ENCODE results near the gene ITGA2. TPM values are rescaled to one million over a fixed set of nuclear protein-coding genes. Genes with fewer than 3 reads are reported as not detected.

ITGA2 gene
- total RNA-seq, 1 experiment from 2014 or later, result 13.6 TPM

GRCh38 chr5:53019320-53019719, 30.2 kb downstream of the ITGA2 start:
- no peak overlapping the region for H3K4me3 Mint-ChIP-seq (ENCODE audit: unreplicated experiment)

DNA sequence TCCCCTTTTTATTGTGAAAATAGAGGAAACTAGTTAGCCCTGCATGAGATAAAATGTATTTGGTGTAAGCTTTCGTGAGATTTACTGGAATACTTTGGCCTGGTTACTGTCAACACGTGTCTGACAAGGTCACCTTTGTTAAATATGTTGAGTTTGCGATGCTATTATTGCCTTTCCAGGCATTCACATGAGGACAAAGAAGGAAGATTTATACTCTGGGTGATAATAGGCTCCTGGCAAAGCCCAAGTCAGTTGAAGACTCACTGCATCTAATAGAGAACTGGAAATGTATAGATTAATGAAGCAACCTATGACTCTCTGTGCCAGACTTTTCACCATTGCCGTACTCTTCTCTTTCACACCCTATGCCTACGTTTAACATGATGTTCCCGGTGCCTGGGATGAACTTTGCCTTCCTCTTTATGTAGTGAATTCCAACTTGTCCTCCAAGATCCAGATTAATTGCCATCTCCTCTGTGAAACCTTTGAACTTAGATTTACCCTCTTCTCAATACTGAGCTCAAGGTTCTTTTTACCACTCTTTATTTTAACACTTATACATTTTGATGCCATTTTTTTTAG, 33.9 kb downstream of the ITGA2 start:
- CTCF ChIA-PET, result interaction anchor here (0.6 kb wide), 1 partner anchor 11 kb away, joined by 4 read pairs; no protein-coding TSS in a partner anchor

More at GRCh38 chr5:53019320-53019719, 30.2 kb downstream of the ITGA2 start:
- Histone ChIP-seq H3K4me3 (ENCODE audit: low read depth, low read length) (no peak overlapping the region), H3K9me3 (no peaks in the 10 kb centered on the region), H3K36me3 (ENCODE audit: control insufficient read depth, insufficient read depth, low read length) (no peaks in the 10 kb centered on the region), H3K27me3 (replicated peaks; ENCODE audit: control insufficient read depth, insufficient read depth, low read length) (no peaks in the 10 kb centered on the region; the same call in 1 of the 2 replicates), H3K4me1 (0 out of 2 replicates have a peak, but pooled peaks cover 9% of the 10 kb centered on the region)
- no peak for DNase-seq
- Mint-ChIP-seq H3K9me3 (ENCODE audit: unreplicated experiment) (no peaks in the 10 kb centered on the region), H3K36me3 (ENCODE audit: insufficient read depth, unreplicated experiment) (no peaks in the 10 kb centered on the region), H3K27ac (ENCODE audit: unreplicated experiment) (no peak overlapping the region), H3K4me1 (ENCODE audit: low read depth, unreplicated experiment) (peaks cover 15% of the 10 kb centered on the region), H3K27me3 (ENCODE audit: insufficient read depth, unreplicated experiment) (no peaks in the 10 kb centered on the region)
- no TSS peak for BruUV-seq (replicated peaks)
- POLR2A ChIA-PET, result no interaction called here
- intact Hi-C loops (cut with micrococcal nuclease; ENCODE audit: unreplicated experiment), result no loop called here
- TF ChIP-seq CTCF (IDR thresholded peaks at IDR 0.05; ENCODE audit: insufficient read depth in 1 of 2, low read depth in 1 of 2, low read length in 1 of 2, severe bottlenecking in 1 of 2, unreplicated experiment in 1 of 2), result no peak
- CTCF ChIA-PET, result no interaction called here

DNA sequence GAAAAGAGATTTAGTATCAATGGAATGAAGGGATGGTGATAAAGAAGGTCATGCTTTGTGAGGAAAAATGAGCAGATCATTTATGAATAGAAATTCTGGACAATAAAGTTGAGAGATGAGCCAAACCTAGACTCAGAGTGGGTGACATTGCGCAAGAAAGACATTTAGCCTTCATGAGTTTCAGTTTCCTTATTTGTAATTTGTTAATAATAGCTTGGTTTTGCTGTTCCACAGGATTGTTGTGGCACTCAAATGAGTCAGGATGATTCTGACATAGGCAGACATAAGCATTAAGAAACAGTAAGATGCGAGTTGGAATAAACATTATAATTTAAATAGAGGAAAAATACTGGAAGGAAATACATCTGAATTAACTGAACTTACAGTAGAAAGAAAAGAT, 34.8 kb downstream of the ITGA2 start:
- CTCF ChIA-PET, result no interaction called here
- H3K9me3 Mint-ChIP-seq (ENCODE audit: unreplicated experiment), result no peaks in the 10 kb centered on the region
- POLR2A ChIA-PET, result no interaction called here

More for the DNA sequence above, 33.9 kb downstream of the ITGA2 start:
- POLR2A ChIA-PET, result no interaction called here
- no peak for TF ChIP-seq CTCF (IDR thresholded peaks at IDR 0.05; ENCODE audit: insufficient read depth in 1 of 2, low read depth in 1 of 2, low read length in 1 of 2, severe bottlenecking in 1 of 2, unreplicated experiment in 1 of 2)
- Histone ChIP-seq H3K9me3 (no peaks in the 10 kb centered on the region), H3K4me3 (ENCODE audit: low read depth, low read length) (no peak overlapping the region), H3K27me3 (replicated peaks; ENCODE audit: control insufficient read depth, insufficient read depth, low read length) (no peaks in the 10 kb centered on the region; the same call in 1 of the 2 replicates), H3K36me3 (ENCODE audit: control insufficient read depth, insufficient read depth, low read length) (no peaks in the 10 kb centered on the region), H3K4me1 (0 out of 2 replicates have a peak, but pooled peaks cover 9% of the 10 kb centered on the region)
- Mint-ChIP-seq H3K27ac (ENCODE audit: unreplicated experiment) (no peak overlapping the region), H3K4me3 (ENCODE audit: unreplicated experiment) (no peak overlapping the region), H3K27me3 (ENCODE audit: insufficient read depth, unreplicated experiment) (no peaks in the 10 kb centered on the region), H3K36me3 (ENCODE audit: insufficient read depth, unreplicated experiment) (no peaks in the 10 kb centered on the region), H3K4me1 (ENCODE audit: low read depth, unreplicated experiment) (peaks cover 8% of the 10 kb centered on the region), H3K9me3 (ENCODE audit: unreplicated experiment) (no peaks in the 10 kb centered on the region)
- no TSS peak for BruUV-seq (replicated peaks)
- intact Hi-C loops (cut with micrococcal nuclease; ENCODE audit: unreplicated experiment), result no loop called here
- no peak for DNase-seq

More for the DNA sequence above, 34.8 kb downstream of the ITGA2 start:
- 0 out of 2 replicates have a peak, but pooled peaks cover 9% of the 10 kb centered on the region for H3K4me1 ChIP-seq
- no peak for TF ChIP-seq CTCF (IDR thresholded peaks at IDR 0.05; ENCODE audit: insufficient read depth in 1 of 2, low read depth in 1 of 2, low read length in 1 of 2, severe bottlenecking in 1 of 2, unreplicated experiment in 1 of 2)
- BruUV-seq (replicated peaks), result no TSS peak
- no peak overlapping the region for H3K27ac Mint-ChIP-seq (ENCODE audit: unreplicated experiment)
- H3K4me3 ChIP-seq (ENCODE audit: low read depth, low read length), result no peak overlapping the region
- no peaks in the 10 kb centered on the region for H3K36me3 Mint-ChIP-seq (ENCODE audit: insufficient read depth, unreplicated experiment)
- H3K36me3 ChIP-seq (ENCODE audit: control insufficient read depth, insufficient read depth, low read length), result no peaks in the 10 kb centered on the region
- no peaks in the 10 kb centered on the region for H3K9me3 ChIP-seq
- H3K27me3 Mint-ChIP-seq (ENCODE audit: insufficient read depth, unreplicated experiment), result no peaks in the 10 kb centered on the region
- intact Hi-C loops (cut with micrococcal nuclease; ENCODE audit: unreplicated experiment), result no loop called here
- DNase-seq, result no peak
- no peaks in the 10 kb centered on the region for H3K27me3 ChIP-seq (replicated peaks; ENCODE audit: control insufficient read depth, insufficient read depth, low read length)
- peaks cover 8% of the 10 kb centered on the region for H3K4me1 Mint-ChIP-seq (ENCODE audit: low read depth, unreplicated experiment)
- no peak overlapping the region for H3K4me3 Mint-ChIP-seq (ENCODE audit: unreplicated experiment)

All from Caco-2 (cell line).